NOMO-1 treated with DMSO at 0.1 percent for 48 hours (cell line): ENCODE results near the gene NOP56.

ENCODE experiments used
- DNase-seq: peaks from one replicate; lab custom pipeline; 2025; ENCODE audit not compliant: unreplicated experiment; lab: John Stamatoyannopoulos, UW

The NOP56 gene

DNA sequence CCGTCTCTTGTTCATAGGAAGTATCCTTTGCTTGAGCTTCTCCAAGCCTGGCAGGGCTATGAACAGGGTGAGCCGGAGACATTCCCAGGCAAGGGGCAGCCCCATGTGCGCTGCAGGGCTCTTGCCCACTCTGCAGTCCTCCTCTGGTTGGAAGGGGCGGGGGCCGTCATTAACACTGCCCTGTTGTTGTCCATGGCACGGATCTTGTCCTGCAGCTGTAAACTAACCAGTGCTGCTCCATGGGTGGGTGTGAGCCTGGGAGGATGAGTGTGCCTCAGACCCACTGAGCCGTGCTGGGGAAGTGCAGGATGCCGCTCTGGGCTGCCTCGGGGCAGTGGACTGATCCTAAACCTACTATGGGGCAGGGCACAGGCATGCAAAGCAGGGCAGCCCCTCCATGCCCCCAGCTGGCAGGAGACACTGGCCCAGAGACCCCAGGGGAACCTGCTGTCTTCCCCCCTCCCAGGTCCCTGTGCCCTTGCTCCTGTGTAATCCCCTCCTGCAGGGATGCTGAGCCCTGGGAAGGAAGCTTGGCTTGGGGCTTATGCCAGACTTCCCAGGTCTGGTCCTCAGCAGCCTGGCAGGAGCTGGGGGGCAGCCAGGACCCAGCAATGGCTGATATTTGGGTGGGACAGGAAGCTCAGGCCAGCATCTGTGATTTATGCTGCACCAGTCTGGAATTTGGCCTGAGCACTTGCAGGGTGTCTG, 48.6 kb downstream of the NOP56 start:
- DNase-seq = no peak

DNA sequence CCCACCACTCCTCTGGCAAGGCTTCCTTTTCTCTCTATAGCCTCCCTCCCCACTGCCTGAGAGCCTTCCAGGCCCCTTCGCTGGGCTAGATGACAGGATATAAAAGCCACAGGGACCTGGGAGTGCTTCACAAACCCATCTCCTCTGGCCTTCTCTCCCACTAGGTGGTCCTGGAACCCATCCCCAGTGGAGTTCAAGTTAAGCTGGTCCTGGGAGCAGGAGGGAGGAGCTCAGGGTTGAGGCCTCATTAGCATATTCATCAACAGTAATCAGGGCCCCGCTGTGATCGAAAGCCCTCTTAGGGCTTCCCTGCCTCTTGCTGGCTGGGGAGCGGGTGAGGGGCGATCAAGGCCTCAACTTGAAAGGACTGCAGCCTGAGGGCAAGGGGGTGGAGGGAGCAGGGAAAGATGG, 49.2 kb downstream of the NOP56 start:
- DNase-seq = no peak

DNA sequence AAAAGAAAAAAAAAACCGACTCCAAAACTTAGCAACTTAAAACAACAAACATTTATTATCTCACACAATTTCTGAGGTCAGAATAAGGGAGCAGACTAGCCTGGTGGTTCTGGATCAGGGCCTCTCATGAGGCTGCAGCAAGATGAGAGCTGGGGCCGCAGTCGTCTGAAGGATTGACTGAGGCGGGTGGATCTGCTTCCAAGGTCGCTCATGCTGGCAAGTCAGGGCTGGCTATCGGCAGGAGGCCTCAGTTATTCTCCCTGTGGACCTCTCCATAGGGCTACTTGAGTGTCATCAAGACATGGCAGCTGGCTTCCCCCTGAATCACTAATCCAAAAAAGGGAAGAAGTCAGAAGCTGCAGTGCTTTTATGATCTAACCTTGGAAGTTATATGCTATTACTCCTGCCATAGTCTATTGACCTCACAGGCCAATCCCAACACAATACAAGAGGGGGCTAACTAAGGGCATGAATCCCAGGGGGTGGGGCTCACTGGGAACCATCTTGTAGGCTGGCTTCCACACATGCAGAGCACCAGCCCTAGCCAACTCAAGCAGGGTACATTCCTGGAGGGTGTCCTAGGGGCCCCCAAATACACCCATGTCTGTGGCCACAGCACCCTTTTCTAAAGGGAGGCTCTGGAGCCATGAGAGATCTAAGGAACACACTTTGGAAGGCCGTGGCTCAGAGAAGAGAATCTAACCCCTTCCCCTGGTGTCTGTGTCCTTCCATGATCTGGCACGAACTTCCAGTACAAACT, 51.5 kb downstream of the NOP56 start:
- DNase-seq = no peak

DNA sequence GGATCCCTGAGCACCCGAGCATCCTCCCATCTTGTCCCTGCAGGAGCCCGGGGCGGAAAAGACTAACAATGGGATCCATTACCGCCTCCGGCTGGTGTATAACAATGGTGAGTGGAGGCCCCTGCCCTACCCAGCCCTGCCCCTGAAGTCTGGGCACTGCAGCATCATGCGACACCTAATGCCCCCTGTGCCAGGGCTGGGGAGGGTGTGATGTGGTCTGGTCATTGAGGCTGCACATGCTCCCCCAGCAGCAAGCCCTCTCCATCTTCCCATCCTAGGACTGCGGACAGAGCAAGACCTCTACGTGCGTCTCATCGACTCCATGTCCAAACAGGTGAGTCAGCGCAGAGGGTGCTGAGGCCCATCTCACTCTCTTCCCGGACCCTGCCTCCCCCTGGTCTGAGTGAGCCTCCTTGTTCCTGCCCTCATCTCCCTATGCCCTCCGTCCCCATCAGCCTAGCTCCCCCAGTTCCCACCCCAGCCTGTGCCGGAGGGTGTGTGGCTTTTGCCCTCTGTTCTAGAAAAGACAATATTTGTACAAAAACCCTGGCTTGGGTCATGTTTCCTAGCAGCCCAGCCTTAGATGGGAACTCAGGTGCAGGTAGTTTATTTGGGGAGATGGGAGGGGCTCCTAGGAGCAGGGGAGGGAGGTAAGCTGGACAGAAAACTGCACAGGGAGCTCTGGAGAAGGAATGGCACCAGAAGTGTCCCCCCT, 53.7 kb downstream of the NOP56 start:
- DNase-seq = no peak

DNA sequence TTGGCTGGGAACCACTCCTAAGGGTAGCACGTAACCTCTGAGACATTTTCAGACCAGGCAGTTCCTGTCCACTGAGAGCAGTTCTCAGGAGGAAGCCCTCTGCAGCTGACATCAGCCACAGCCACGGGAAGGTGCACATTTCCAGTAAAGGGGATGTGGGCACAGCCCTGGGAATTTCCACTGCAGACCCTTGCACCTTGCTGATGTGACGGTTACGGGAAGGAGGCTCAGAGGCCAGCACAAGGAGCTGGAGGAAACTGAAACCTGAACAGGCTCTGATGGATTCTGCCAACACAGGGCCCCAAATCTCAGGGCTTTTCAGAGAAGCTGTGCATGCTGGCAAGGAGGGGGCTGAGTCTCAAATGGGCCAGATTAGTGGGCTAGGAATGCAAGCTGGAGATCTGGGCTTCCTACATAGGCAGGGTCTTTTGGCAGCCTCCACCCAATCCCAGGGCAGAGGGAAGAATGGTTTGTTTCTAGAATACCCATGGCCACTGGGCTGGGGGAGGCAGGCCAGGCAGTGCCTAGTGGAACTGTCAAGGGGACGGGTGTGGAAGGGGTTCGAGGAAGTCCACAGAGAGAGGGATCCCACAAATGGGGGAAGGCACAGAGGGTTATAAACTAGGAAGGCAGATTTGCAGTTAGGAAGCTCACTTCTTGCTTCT, 54.4 kb downstream of the NOP56 start:
- DNase-seq = no peak

DNA sequence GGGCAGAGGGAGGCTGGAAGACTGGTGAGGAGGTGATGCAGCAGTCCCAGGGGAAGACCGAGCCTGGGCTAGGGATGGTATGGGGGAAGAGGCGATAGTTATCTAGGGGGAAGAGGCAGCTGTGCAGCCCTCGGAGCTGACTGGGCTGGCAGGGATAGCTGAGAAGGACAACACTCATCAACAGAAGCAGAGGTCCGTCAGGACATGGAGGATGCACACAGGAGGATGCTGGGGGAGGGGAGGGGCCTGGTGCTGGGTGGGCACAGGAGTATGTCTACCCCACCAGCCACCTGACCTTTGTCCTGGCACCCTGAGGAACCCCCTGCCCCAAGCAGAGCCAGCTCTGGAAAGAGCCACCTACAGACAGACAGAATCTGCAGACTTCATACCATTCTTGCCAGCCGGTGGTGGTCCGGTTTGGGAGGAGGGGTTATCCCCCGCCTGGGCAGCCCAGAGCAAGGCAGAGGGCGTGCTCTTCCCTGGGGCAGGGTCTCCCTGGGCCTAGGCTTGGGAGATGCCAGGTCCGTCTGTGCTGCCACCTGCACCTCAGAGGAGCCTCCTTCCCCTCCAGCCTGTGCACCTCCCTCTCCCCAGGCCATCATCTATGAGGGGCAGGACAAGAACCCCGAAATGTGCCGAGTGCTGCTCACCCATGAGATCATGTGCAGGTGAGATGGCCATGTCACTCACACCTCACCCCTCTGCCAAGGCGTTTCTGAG, 55.1 kb downstream of the NOP56 start:
- no peak for DNase-seq
